NCI-H187 (cell line): ENCODE measurements around the gene MRPS34.

Experiments used
- DNase-seq, 2 experiments: peaks; one replicate each; lab custom pipeline; 2025; lab: John Stamatoyannopoulos, UW

The MRPS34 gene

DNA sequence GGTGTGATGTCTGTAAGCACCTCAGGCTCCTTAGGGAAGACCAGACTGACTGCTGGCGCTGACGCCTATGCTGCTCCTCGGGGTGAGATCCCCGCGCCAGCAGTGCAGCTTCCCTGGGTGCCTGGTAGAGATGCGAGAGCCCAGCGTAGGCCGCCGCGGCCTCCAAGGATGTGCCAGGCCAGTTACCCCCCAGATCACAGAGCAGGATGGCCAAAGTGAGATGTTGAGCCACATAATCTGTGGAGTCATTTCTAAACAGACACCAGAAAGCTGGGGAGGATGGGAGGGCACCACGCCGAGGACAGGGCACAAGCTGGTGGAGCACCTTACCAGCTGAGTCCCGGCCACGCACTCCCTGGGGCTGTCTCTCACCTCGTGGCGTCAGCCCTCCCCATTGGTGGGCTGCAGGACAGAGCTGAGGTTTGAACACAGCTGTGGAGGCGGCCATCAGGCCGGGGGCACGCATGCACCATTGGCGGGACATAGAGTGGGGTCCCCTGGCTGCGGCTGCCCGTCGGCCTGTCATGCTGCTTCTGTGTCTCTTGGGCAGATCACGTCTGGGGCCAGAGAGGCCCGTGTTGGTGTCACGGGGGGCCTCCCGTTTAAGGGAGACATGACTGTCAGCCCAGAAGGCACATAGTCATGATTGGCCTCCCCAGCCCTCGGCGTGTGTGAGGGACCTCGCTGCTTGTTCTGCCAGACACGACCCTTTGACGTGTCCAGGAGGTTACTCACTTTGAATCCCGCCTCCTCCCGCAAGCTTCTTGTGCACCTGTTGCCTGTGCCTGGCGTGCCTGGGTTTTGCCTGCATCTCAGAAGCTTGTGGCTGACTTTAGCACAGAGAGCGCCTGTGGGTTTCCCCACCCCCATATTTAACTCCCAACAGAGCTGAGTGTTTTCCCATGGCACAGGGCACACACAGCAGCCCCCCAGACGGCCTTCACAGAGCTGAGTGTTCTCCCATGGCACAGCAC is 45.0 kb downstream of the MRPS34 start:
- no peak for DNase-seq

DNA sequence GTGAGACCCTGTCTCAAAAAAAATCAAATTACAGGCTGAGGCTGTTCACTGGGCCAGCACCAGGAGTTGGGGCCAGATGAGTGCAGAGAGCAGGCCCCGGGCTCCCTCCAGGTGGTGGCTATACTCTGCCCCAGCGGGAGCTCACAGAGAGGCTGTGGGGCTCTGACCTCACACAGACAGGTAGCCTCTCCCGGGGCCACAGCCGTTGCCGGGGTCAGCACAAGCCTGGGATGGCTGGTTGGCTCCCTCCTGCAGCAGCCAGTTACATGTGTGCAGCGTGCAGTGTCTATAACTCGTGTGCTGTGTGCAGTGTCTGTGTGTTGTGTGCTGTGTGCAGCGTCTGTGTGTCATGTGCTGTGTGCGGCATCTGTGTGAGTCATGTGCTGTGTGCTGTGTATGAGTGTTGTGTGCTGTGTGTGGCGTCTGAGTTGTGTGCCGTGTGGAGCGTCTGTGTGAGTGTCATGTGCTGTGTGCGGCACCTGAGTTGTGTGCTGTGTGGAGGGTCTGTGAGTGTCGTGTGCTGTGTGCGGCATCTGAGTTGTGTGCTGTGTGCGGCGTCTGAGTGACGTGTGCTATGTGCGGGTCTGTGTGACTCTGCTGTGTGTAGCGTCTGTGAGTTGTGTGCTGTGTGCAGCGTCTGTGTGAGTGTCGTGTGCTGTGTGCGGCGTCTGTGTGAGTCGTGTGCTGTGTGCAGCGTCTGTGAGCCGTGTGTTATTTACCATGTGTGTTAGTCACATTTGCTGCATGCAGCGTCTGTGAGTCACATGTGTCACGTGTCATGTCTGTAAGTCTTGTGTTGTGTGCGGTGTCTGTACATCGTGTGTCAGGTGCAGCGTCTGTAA is 46.1 kb downstream of the MRPS34 start:
- no peak for DNase-seq

- no peak for DNase-seq
Measured at GRCh38 chr16:1724491-1724890, 48.4 kb downstream of the MRPS34 start.

DNA sequence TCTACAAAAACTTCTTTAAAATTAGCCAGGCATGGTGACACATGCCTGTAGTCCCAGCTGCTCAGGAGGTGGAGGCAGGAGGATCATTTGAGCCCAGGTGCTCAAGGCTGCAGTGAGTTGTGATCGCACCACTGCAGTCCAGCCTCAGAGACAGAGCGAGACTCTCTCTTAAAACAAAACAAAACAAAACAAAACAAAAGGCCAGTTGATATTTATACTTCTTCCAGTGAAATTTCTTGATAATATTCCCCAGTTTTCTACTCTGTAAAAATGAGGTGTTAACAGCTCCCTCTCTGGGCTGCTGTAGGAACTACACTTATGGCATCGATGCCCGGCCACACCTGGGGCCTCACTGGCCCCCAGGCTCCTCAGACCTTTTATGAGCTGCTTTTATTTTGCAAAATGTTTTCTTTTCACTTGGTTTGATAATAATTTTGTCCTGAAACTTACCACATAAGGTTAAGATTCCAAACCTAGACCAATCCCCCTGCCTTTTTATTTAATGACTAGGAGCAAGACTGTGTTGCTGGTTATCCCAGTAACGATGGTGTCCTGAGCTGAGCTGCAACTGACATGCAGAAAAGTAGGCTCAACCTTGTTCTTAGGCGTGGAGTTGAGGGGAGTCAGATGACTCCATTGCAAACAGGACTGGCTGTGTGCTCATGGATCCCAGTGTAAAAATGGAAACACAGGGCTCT is 49.3 kb downstream of the MRPS34 start:
- no peak for DNase-seq
